HepG2 (cell line): ENCODE results near the gene MSTO1. TPM values are rescaled to one million over a fixed set of nuclear protein-coding genes. Genes with fewer than 3 reads are reported as not detected.
"Not testable (repeated sequence)": the region's sequence is repeated elsewhere in the genome, so short reads cannot be mapped to it uniquely, and the experiment has no call there.

Experiments used
- ATAC-seq: fragments of 200-7000 bp; cut with Tn5 transposase; 3 replicates; pipeline ENCODE4 v1.9.1; 2020; ENCODE audit warnings: mild to moderate bottlenecking, moderate library complexity
- BruUV-seq: library from RNA; stranded (reverse); fragments of 400-500 nt; replicated peaks from 2 replicates; lab custom pipeline; 2021; lab: Mats Ljungman, UMichigan
- CTCF ChIA-PET: fragments of 300-600 bp; formaldehyde crosslinking; extraction: SDS; loops from one replicate; lab custom pipeline; 2021; ENCODE audit warnings: low total read pairs, inconsistent platforms, low intra/inter-chr PET ratio; lab: Yijun Ruan, JAX
- POLR2A ChIA-PET: fragments of 350-600 bp; sonication (Branson Sonifier 250); formaldehyde crosslinking; loops from one replicate; lab custom pipeline; 2020; ENCODE audit warnings: antibody characterized with exemption, inconsistent platforms; lab: Yijun Ruan, JAX
- DNase-seq: peaks from one replicate; pipeline ENCODE4 v3.0.0-alpha.2; 2015; ENCODE audit warnings: low spot score
- FAIRE-seq: peaks from 3 replicates; lab custom pipeline; 2011; peaks lifted over from hg19 to GRCh38; lab: Jason Lieb, UNC
- H2AFZ ChIP-seq: one replicate; pipeline ENCODE4 v1.6.1; 2011; ENCODE audit warnings: low read length, inconsistent platforms
- H3K27ac ChIP-seq: fragments of 300-600 bp; 3 replicates; pipeline ENCODE4 v1.8.0; 2011; ENCODE audit warnings: mixed run types, mild to moderate bottlenecking, mixed read lengths, low read length, inconsistent platforms; ENCODE audit not compliant: insufficient read depth; ENCODE audit errors: extremely low read length
- H3K27me3 ChIP-seq, 2 experiments: fragments of 200-600 bp in 1 of 2; 2 replicates in 1 of 2; 3 replicates in 1 of 2; pipeline versions ENCODE4 v1.6.0 to v1.8.0; 2011; ENCODE audit warnings: low read length in 2 of 2, mild to moderate bottlenecking in 2 of 2, moderate library complexity in 2 of 2, inconsistent platforms in 1 of 2; ENCODE audit not compliant: insufficient read depth in 2 of 2, control insufficient read depth in 1 of 2
- H3K36me3 ChIP-seq, 2 experiments: fragments of 200-600 bp in 1 of 2; replicated peaks in 1 of 2; 2 replicates in 1 of 2; 3 replicates in 1 of 2; pipeline versions ENCODE4 v1.5.1 to v1.8.0; 2011; ENCODE audit warnings: low read length in 2 of 2, inconsistent platforms in 1 of 2; ENCODE audit not compliant: insufficient read depth in 2 of 2, control insufficient read depth in 1 of 2
- H3K4me1 ChIP-seq: 2 replicates; pipeline ENCODE4 v1.5.1; 2012; ENCODE audit warnings: low read length, inconsistent platforms; ENCODE audit not compliant: insufficient read depth
- H3K4me2 ChIP-seq: 2 replicates; pipeline ENCODE4 v1.6.0; 2011; ENCODE audit warnings: low read depth, low read length, inconsistent platforms
- H3K4me3 ChIP-seq, 3 experiments: fragments of 200-600 bp in 1 of 3; sonication (generic), shearing (Covaris generic) in 1 of 3; replicated peaks in 1 of 3; 2 replicates each; pipeline ENCODE4 v1.5.1; 2011 to 2016; ENCODE audit warnings: low read length in 3 of 3, inconsistent platforms in 2 of 3, low read depth in 2 of 3, mild to moderate bottlenecking in 2 of 3, control low read depth in 1 of 3, mixed read lengths in 1 of 3; ENCODE audit not compliant: insufficient read depth in 1 of 3
- H3K79me2 ChIP-seq: one replicate; pipeline ENCODE4 v1.6.1; 2011; ENCODE audit warnings: low read length, inconsistent platforms; ENCODE audit not compliant: insufficient read depth
- H3K9ac ChIP-seq: 2 replicates; pipeline ENCODE4 v1.6.0; 2011; ENCODE audit warnings: mild to moderate bottlenecking, low read depth, low read length, inconsistent platforms; ENCODE audit not compliant: insufficient read depth
- H3K9me3 ChIP-seq: 2 replicates; pipeline ENCODE4 v1.5.1; 2012; ENCODE audit warnings: mild to moderate bottlenecking, low read length
- H4K20me1 ChIP-seq: 2 replicates; pipeline ENCODE4 v1.6.0; 2011; ENCODE audit warnings: inconsistent platforms, mild to moderate bottlenecking, low read length, moderate library complexity; ENCODE audit not compliant: insufficient read depth
- PHB2 ChIP-seq: fragments of 450-650 bp; IDR thresholded peaks from 2 replicates; pipeline ENCODE4 v1.6.1; 2018; ENCODE audit not compliant: partially characterized antibody
- RELA ChIP-seq: sonication (generic); formaldehyde crosslinking; IDR thresholded peaks from 2 replicates; pipeline ENCODE4 v1.4.0; 2020; ENCODE audit warnings: missing genetic modification reagents
- RNF2 ChIP-seq: fragments of 450-650 bp; conservative IDR thresholded peaks from 2 replicates; pipeline ENCODE4 v1.6.1; 2016; ENCODE audit warnings: low read depth
- STAG1 ChIP-seq: sonication (generic); formaldehyde crosslinking; IDR thresholded peaks from 2 replicates; pipeline ENCODE4 v1.4.0; 2020; ENCODE audit warnings: missing genetic modification reagents
- TBP ChIP-seq: sonication (generic); formaldehyde crosslinking; IDR thresholded peaks from 2 replicates; pipeline ENCODE4 v1.5.0; 2020; ENCODE audit warnings: missing genetic modification reagents
- ZNF775 ChIP-seq: sonication (generic); formaldehyde crosslinking; IDR thresholded peaks from 2 replicates; pipeline ENCODE4 v1.4.0; 2020; ENCODE audit warnings: missing genetic modification reagents, mild to moderate bottlenecking, moderate library complexity, borderline replicate concordance
- ZNF780A ChIP-seq: sonication (generic); formaldehyde crosslinking; IDR thresholded peaks from 2 replicates; pipeline ENCODE4 v1.8.0; 2022; ENCODE audit warnings: mild to moderate bottlenecking, missing genetic modification reagents, moderate library complexity
- WGBS: methylation state at CpG from one replicate; pipeline ENCODE4 v1.1.6; 2017; ENCODE audit warnings: low lambda C conversion rate; 5-methylcytosine and 5-hydroxymethylcytosine counted together
- in situ Hi-C: cut with HindIII; loops from 2 replicates; pipeline ENCODE4 v1.10.0; 2017; ENCODE audit warnings: low pct_unique_long_range_greater_than_20kb; ENCODE audit not compliant: extremely low pct_ligation_motif_present
- intact Hi-C: fragments of 100-400 bp; cut with micrococcal nuclease; formaldehyde crosslinking; loops from one replicate; pipeline ENCODE4 v1.10.0; 2022; ENCODE audit not compliant: unreplicated experiment
- polyA plus RNA-seq, 8 experiments: library from polyadenylated mRNA; depleted of rRNA in 3 of 8; stranded (reverse) in 7 of 8; unstranded in 1 of 8; fragments of >200 nt; fragmentation: Illumina TruSeq in 4 of 8; extraction: Trizol in 4 of 8; gene quantifications; 2 replicates each; pipeline versions ENCODE4 v1.2.1 to v1.2.3, GENCODE V29; 2011 to 2016; ENCODE audit warnings: low read depth in 4 of 8, missing spikeins in 1 of 8, mixed read lengths in 1 of 8; ENCODE audit not compliant: insufficient read depth in 1 of 8
- total RNA-seq, 5 experiments: library from RNA; depleted of rRNA; stranded (reverse); fragments of >200 nt; fragmentation: Illumina TruSeq; extraction: Trizol; gene quantifications; 2 replicates each; pipeline ENCODE4 v1.2.3, GENCODE V29; 2016; ENCODE audit warnings: low read depth in 1 of 5
- TF ChIP-seq, protein P1 (sequence below): sonication (generic); formaldehyde crosslinking; IDR thresholded peaks from 2 replicates; pipeline ENCODE4 v1.5.0; 2020; ENCODE audit warnings: mild to moderate bottlenecking, missing genetic modification reagents, moderate library complexity
- TF ChIP-seq, protein P2 (sequence below): IDR thresholded peaks from 2 replicates; pipeline ENCODE4 v1.6.1; 2016; ENCODE audit warnings: missing biosample characterization, missing genetic modification reagents, low read depth

Gene MSTO1
- total and polyA plus RNA-seq, 2 of the 13 experiments (the other 11 are each of a cell fraction or from before 2014, with no cell fraction given) = 19.1 to 25.3 TPM

DNA sequence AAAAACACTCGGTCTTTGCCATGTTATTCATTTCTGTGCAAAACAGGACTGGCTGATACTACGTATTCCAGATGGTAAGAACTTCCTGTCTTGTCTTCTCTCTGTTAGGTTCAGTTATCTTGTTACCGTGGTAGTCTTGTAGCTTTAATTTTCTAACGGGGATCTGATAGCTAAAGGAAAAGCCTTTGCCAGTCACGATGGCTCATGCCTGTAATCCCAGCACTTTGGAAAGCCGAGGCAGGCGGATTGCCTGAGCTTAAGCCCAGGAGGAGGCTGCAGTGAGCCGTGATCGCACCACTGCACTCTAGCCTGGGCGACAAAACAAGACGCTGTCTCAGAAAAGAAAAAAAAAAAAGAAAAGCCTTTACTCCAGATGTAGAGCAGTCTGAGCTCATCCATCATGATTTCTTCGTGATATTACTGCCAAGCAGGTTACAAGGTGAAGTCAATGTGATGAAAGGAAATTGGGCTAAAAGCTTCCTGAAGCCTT is 11.1 kb upstream of the MSTO1 start:
- H3K27ac ChIP-seq = no peak overlapping the region
- peak overlapping the region; percentile 40 to 57 (median 47) for H3K4me3 ChIP-seq
- FAIRE-seq (peak; percentile 28), DNase-seq (no peak), ATAC-seq (peak; percentile 90)
- WGBS = 5% methylated on average over 12 of the region's 12 CpGs
- H2AFZ ChIP-seq = peak overlapping the region; percentile 77
- ChIA-PET POLR2A (no interaction called here), CTCF (no interaction called here)
- in situ Hi-C loops (loop anchor here (10.0 kb wide), 2 partner anchors 354 to 394 kb away; partner anchors contain the start of genes MTX1 and THBS3), intact Hi-C loops (no loop called here)
- H3K36me3 ChIP-seq = no peaks in the 10 kb centered on the region
- peak overlapping the region; percentile 59; the same call in 1 of the 2 replicates for H3K9ac ChIP-seq
- BruUV-seq = no TSS peak
- no peak for TF ChIP-seq RELA (CRISPR knock-in tag)
- no peak for TF ChIP-seq ZNF775
- no peak for TF ChIP-seq ZNF780A (CRISPR knock-in tag)
- TF ChIP-seq, protein P1, sequence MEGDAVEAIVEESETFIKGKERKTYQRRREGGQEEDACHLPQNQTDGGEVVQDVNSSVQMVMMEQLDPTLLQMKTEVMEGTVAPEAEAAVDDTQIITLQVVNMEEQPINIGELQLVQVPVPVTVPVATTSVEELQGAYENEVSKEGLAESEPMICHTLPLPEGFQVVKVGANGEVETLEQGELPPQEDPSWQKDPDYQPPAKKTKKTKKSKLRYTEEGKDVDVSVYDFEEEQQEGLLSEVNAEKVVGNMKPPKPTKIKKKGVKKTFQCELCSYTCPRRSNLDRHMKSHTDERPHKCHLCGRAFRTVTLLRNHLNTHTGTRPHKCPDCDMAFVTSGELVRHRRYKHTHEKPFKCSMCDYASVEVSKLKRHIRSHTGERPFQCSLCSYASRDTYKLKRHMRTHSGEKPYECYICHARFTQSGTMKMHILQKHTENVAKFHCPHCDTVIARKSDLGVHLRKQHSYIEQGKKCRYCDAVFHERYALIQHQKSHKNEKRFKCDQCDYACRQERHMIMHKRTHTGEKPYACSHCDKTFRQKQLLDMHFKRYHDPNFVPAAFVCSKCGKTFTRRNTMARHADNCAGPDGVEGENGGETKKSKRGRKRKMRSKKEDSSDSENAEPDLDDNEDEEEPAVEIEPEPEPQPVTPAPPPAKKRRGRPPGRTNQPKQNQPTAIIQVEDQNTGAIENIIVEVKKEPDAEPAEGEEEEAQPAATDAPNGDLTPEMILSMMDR = peak; percentile 44
- TF ChIP-seq PHB2 = no peak
- no peak for TF ChIP-seq RNF2
- TF ChIP-seq STAG1 = peak; percentile 30
- TF ChIP-seq TBP = no peak
- TF ChIP-seq, protein P2, sequence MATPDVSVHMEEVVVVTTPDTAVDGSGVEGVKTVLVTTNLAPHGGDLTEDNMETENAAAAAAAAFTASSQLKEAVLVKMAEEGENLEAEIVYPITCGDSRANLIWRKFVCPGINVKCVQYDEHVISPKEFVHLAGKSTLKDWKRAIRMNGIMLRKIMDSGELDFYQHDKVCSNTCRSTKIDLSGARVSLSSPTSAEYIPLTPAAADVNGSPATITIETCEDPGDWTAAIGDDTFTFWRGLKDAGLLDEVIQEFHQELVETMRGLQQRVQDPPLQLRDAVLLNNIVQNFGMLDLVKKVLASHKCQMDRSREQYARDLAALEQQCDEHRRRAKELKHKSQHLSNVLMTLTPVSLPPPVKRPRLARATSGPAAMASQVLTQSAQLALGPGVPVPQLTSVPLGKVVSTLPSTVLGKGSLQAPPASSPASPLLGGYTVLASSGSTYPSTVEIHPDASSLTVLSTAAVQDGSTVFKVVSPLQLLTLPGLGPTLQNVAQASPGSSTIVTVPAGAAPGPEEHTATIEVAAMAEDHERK (CRISPR knock-in tag) = no peak
- H4K20me1 ChIP-seq = no peaks in the 10 kb centered on the region
- no peaks in the 10 kb centered on the region for H3K79me2 ChIP-seq
- no peaks in the 10 kb centered on the region for H3K9me3 ChIP-seq
- peak overlapping the region; percentile 93 for H3K4me2 ChIP-seq
- H3K27me3 ChIP-seq = no peaks in the 10 kb centered on the region
- H3K4me1 ChIP-seq = peaks cover 16% of the 10 kb centered on the region

DNA sequence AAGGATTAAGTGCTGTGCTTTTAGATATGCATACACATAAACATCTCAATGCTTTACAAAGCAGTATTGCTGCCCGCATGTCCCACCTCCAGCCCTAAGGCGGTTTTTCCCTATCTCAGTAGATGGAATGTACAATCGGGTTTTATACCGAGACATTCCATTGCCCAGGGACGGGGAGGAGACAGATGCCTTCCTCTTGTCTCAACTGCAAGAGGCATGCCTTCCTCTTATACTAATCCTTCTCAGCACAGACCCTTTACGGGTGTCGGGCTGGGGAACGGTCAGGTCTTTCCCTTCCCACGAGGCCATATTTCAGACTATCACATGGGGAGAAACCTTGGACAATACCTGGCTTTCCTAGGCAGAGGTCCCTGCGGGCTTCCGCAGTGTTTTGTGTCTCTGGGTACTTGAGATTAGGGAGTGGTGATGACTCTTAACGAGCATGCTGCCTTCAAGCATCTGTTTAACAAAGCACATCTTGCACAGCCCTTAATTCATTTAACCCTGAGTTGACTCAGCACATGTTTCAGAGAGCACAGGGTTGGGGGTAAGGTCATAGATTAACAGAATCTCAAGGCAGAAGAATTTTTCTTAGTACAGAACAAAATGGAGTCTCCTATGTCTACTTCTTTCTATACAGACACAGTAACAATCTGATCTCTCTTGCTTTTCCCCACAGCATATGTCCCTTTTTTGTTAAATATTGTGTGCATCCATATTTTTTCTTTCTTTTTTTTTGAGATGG is 10.0 kb upstream of the MSTO1 start:
- H3K79me2 ChIP-seq, H3K36me3 ChIP-seq, FAIRE-seq, H3K27ac ChIP-seq, H3K4me3 ChIP-seq, ATAC-seq, intact Hi-C loops, DNase-seq, H3K27me3 ChIP-seq, H3K9ac ChIP-seq, BruUV-seq, POLR2A ChIA-PET, H4K20me1 ChIP-seq, H3K9me3 ChIP-seq, H2AFZ ChIP-seq, CTCF ChIA-PET: not testable (repeated sequence)
- Histone ChIP-seq H3K4me2 (peak overlapping the region; percentile 93; the same call in 1 of the 2 replicates), H3K4me1 (peaks cover 16% of the 10 kb centered on the region)
- WGBS = 4% methylated on average over 11 of the region's 12 CpGs
- in situ Hi-C loops = loop anchor here (10.0 kb wide), 2 partner anchors 355 to 395 kb away; partner anchors contain the start of genes MTX1 and THBS3
